ENCODE results near the gene SCRN3.
"Not testable (repeated sequence)": the region's sequence is repeated elsewhere in the genome, so short reads cannot be mapped to it uniquely, and the experiment has no call there.

Gene SCRN3

GRCh38 chr2:174400853-174401252 is 5.3 kb downstream of the SCRN3 start:
- DNase-seq (ENCODE audit: low read depth, low spot score) = no peak

- DNase-seq (ENCODE audit: low read depth, low spot score) = no peak
Measured at GRCh38 chr2:174403628-174404027, 8.1 kb downstream of the SCRN3 start.

GRCh38 chr2:174410039-174410438 is 14.5 kb downstream of the SCRN3 start:
- DNase-seq (ENCODE audit: low read depth, low spot score) = not testable (repeated sequence)

- DNase-seq (ENCODE audit: low read depth, low spot score) = no peak
Measured at GRCh38 chr2:174412256-174412655, 16.7 kb downstream of the SCRN3 start.

GRCh38 chr2:174428214-174428613 is 32.7 kb downstream of the SCRN3 start:
- no peak for DNase-seq (ENCODE audit: low read depth, low spot score)

GRCh38 chr2:174430066-174430465 is 34.5 kb downstream of the SCRN3 start:
- no peak for DNase-seq (ENCODE audit: low read depth, low spot score)

GRCh38 chr2:174431902-174432301 is 36.4 kb downstream of the SCRN3 start:
- no peak for DNase-seq (ENCODE audit: low read depth, low spot score)

GRCh38 chr2:174436351-174436750 is 40.8 kb downstream of the SCRN3 start:
- DNase-seq (ENCODE audit: low read depth, low spot score) = no peak

- no peak for DNase-seq (ENCODE audit: low read depth, low spot score)
Measured at GRCh38 chr2:174438146-174438886, 42.8 kb downstream of the SCRN3 start.

GRCh38 chr2:174439323-174439722 is 43.8 kb downstream of the SCRN3 start:
- DNase-seq (ENCODE audit: low read depth, low spot score) = no peak

GRCh38 chr2:174439950-174440349 is 44.4 kb downstream of the SCRN3 start:
- no peak for DNase-seq (ENCODE audit: low read depth, low spot score)

GRCh38 chr2:174442546-174443510 is 47.3 kb downstream of the SCRN3 start:
- no peak for DNase-seq (ENCODE audit: low read depth, low spot score)

GRCh38 chr2:174444761-174445160 is 49.2 kb downstream of the SCRN3 start:
- no peak for DNase-seq (ENCODE audit: low read depth, low spot score)

- no peak for DNase-seq (ENCODE audit: low read depth, low spot score)
Measured at GRCh38 chr2:174445248-174445647, 49.7 kb downstream of the SCRN3 start.

- DNase-seq (ENCODE audit: low read depth, low spot score) = no peak
Measured at GRCh38 chr2:174446531-174446930, 51.0 kb downstream of the SCRN3 start.

GRCh38 chr2:174449033-174449432 is 53.5 kb downstream of the SCRN3 start:
- DNase-seq (ENCODE audit: low read depth, low spot score) = no peak

GRCh38 chr2:174450021-174450816 is 54.7 kb downstream of the SCRN3 start:
- DNase-seq (ENCODE audit: low read depth, low spot score) = no peak

GRCh38 chr2:174454566-174454965 is 59.0 kb downstream of the SCRN3 start:
- DNase-seq (ENCODE audit: low read depth, low spot score) = no peak

GRCh38 chr2:174461221-174461620 is 65.7 kb downstream of the SCRN3 start:
- DNase-seq (ENCODE audit: low read depth, low spot score) = no peak

GRCh38 chr2:174465327-174465726 is 69.8 kb downstream of the SCRN3 start:
- DNase-seq (ENCODE audit: low read depth, low spot score) = no peak

GRCh38 chr2:174473796-174474195 is 78.3 kb downstream of the SCRN3 start:
- no peak for DNase-seq (ENCODE audit: low read depth, low spot score)

- no peak for DNase-seq (ENCODE audit: low read depth, low spot score)
Measured at GRCh38 chr2:174477759-174478158, 82.2 kb downstream of the SCRN3 start.
